SK-N-SH (cell line): ENCODE measurements around the gene PRL. TPM values are rescaled to one million over a fixed set of nuclear protein-coding genes. Genes with fewer than 3 reads are reported as not detected.

ENCODE experiments used
- CTCF ChIA-PET: fragments of 300-600, 350-600 bp; formaldehyde crosslinking; extraction: SDS; loops from one replicate; lab custom pipeline; 2021; lab: Yijun Ruan, JAX
- POLR2A ChIA-PET: fragments of 350-600 bp; sonication (Branson Sonifier 250); formaldehyde crosslinking; extraction: SDS; loops from one replicate; lab custom pipeline; 2020; ENCODE audit warnings: antibody characterized with exemption, inconsistent platforms; lab: Yijun Ruan, JAX
- DNase-seq: peaks from one replicate; pipeline ENCODE4 v3.0.0; 2012
- H2AFZ ChIP-seq: fragments of 200-600 bp; sonication (generic); 2 replicates; pipeline ENCODE4 v1.8.1; 2016; ENCODE audit warnings: antibody characterized with exemption, mild to moderate bottlenecking, low read depth
- H3F3A ChIP-seq: fragments of 200-600 bp; sonication (generic); replicated peaks from 2 replicates; pipeline ENCODE3; 2016; ENCODE audit warnings: antibody characterized with exemption, mild to moderate bottlenecking; ENCODE audit not compliant: insufficient read depth
- H3K27ac ChIP-seq, 2 experiments: fragments of 200-500 bp in 1 of 2; fragments of 200-600 bp in 1 of 2; sonication (Bioruptor generic) in 1 of 2; sonication (generic), shearing (Covaris generic) in 1 of 2; 2 replicates each; pipeline versions ENCODE4 v1.5.1 to v1.6.1; 2014 to 2016; ENCODE audit warnings: low read depth in 2 of 2, inconsistent platforms in 1 of 2, low read length in 1 of 2, mild to moderate bottlenecking in 1 of 2, mixed read lengths in 1 of 2
- H3K27me3 ChIP-seq: fragments of 200-600 bp; sonication (generic), shearing (Covaris generic); 2 replicates; pipeline ENCODE4 v1.6.1; 2016; ENCODE audit warnings: mixed run types; ENCODE audit not compliant: insufficient read depth
- H3K36me3 ChIP-seq, 2 experiments: fragments of 200-500 bp in 1 of 2; fragments of 200-600 bp in 1 of 2; sonication (Bioruptor generic) in 1 of 2; sonication (generic) in 1 of 2; replicated peaks in 1 of 2; 2 replicates each; pipeline versions ENCODE3 to v1.5.1; 2014 to 2016; ENCODE audit warnings: low read length in 1 of 2, mild to moderate bottlenecking in 1 of 2; ENCODE audit not compliant: insufficient read depth in 2 of 2, control insufficient read depth in 1 of 2
- H3K4me1 ChIP-seq, 2 experiments: fragments of 200-500 bp in 1 of 2; fragments of 200-600 bp in 1 of 2; sonication (Bioruptor generic) in 1 of 2; sonication (generic), shearing (Covaris generic) in 1 of 2; 2 replicates each; pipeline versions ENCODE4 v1.5.1 to v1.6.1; 2014 to 2016; ENCODE audit warnings: low read depth in 1 of 2, low read length in 1 of 2, mixed run types in 1 of 2; ENCODE audit not compliant: insufficient read depth in 2 of 2, control insufficient read depth in 1 of 2
- H3K4me2 ChIP-seq: fragments of 200-600 bp; sonication (generic), shearing (Covaris generic); 2 replicates; pipeline ENCODE4 v1.6.1; 2017; ENCODE audit warnings: mixed run types
- H3K4me3 ChIP-seq, 2 experiments: fragments of 200-500 bp in 1 of 2; fragments of 200-600 bp in 1 of 2; sonication (Bioruptor generic) in 1 of 2; sonication (generic), shearing (Covaris generic) in 1 of 2; 2 replicates each; pipeline versions ENCODE4 v1.5.1 to v1.8.1; 2014 to 2016; ENCODE audit warnings: low read depth in 2 of 2, inconsistent platforms in 1 of 2, low read length in 1 of 2, mild to moderate bottlenecking in 1 of 2, mixed read lengths in 1 of 2, moderate library complexity in 1 of 2
- H3K79me2 ChIP-seq: fragments of 200-600 bp; sonication (generic); 2 replicates; pipeline ENCODE4 v1.8.1; 2017; ENCODE audit warnings: mild to moderate bottlenecking; ENCODE audit not compliant: insufficient read depth
- H3K9ac ChIP-seq: fragments of 200-600 bp; sonication (generic); 2 replicates; pipeline ENCODE4 v1.6.1; 2017; ENCODE audit warnings: mixed run types
- H3K9me2 ChIP-seq: fragments of 200-600 bp; sonication (generic); 2 replicates; pipeline ENCODE4 v1.6.1; 2017; ENCODE audit warnings: mixed run types
- H3K9me3 ChIP-seq: fragments of 200-600 bp; sonication (generic); 2 replicates; pipeline ENCODE4 v1.6.1; 2017; ENCODE audit warnings: mixed run types, mild to moderate bottlenecking, moderate library complexity
- H4K20me1 ChIP-seq: fragments of 200-600 bp; sonication (generic); 2 replicates; pipeline ENCODE4 v1.6.1; 2017; ENCODE audit warnings: mild to moderate bottlenecking, mixed run types; ENCODE audit not compliant: insufficient read depth
- CHD2 ChIP-seq: fragments of 150-350 bp; IDR thresholded peaks from 2 replicates; pipeline ENCODE4 v1.6.1; 2018; ENCODE audit warnings: low read length; ENCODE audit not compliant: partially characterized antibody
- EZH2phosphoT487 ChIP-seq: fragments of 200-600 bp; sonication (generic); IDR thresholded peaks from 2 replicates; pipeline ENCODE4 v1.6.1; 2017; ENCODE audit warnings: low read depth, mixed run types, mild to moderate bottlenecking, antibody characterized with exemption, moderate library complexity, borderline replicate concordance
- FOSL2 ChIP-seq: IDR thresholded peaks from 2 replicates; pipeline ENCODE4 v1.4.0; 2012; ENCODE audit warnings: low read depth, mild to moderate bottlenecking, moderate library complexity, borderline replicate concordance
- FOXJ3 ChIP-seq: sonication (generic); formaldehyde crosslinking; IDR thresholded peaks from 2 replicates; pipeline ENCODE4 v1.5.1; 2020; ENCODE audit warnings: mild to moderate bottlenecking, missing genetic modification reagents
- FOXM1 ChIP-seq: IDR thresholded peaks from 2 replicates; pipeline ENCODE4 v1.4.0; 2012; ENCODE audit warnings: low read depth, mild to moderate bottlenecking
- GATA2 ChIP-seq: sonication (generic); formaldehyde crosslinking; IDR thresholded peaks from 2 replicates; pipeline ENCODE4 v1.5.0; 2020; ENCODE audit warnings: mild to moderate bottlenecking, missing genetic modification reagents
- NFIC ChIP-seq: IDR thresholded peaks from 2 replicates; pipeline ENCODE4 v1.4.0; 2012; ENCODE audit warnings: borderline replicate concordance
- POLR2AphosphoS5 ChIP-seq: IDR thresholded peaks from 2 replicates; pipeline ENCODE4 v1.6.1; 2012; ENCODE audit warnings: low read depth, low read length
- TAF1 ChIP-seq: IDR thresholded peaks from 2 replicates; pipeline ENCODE4 v1.6.1; 2012; ENCODE audit warnings: low read depth, mild to moderate bottlenecking, low read length, moderate library complexity, borderline replicate concordance
- TCF12 ChIP-seq: IDR thresholded peaks from 2 replicates; pipeline ENCODE4 v1.4.0; 2012
- YY1 ChIP-seq: IDR thresholded peaks from 2 replicates; pipeline ENCODE4 v1.4.0; 2012; ENCODE audit warnings: low read depth, mild to moderate bottlenecking
- WGBS: methylation state at CpG from one replicate; pipeline ENCODE4 v1.1.6; 2017; ENCODE audit warnings: low lambda C conversion rate; 5-methylcytosine and 5-hydroxymethylcytosine counted together
- polyA plus RNA-seq, 3 experiments: library from polyadenylated mRNA; depleted of rRNA; stranded (reverse); fragments of >200 nt; gene quantifications; 2 replicates each; pipeline ENCODE4 v1.2.3, GENCODE V29; 2012
- TF ChIP-seq, protein P1 (sequence below): fragments of 200-600 bp; sonication (generic); IDR thresholded peaks from 2 replicates; pipeline ENCODE4 v1.6.1; 2017; ENCODE audit warnings: antibody characterized with exemption, mild to moderate bottlenecking, moderate library complexity
- TF ChIP-seq, protein P2 (sequence below): IDR thresholded peaks from 2 replicates; pipeline ENCODE4 v1.6.1; 2012; ENCODE audit warnings: mild to moderate bottlenecking, low read depth, low read length, moderate library complexity
- TF ChIP-seq, protein P3 (sequence below): IDR thresholded peaks from 2 replicates; pipeline ENCODE4 v1.4.0; 2012; ENCODE audit warnings: low read depth, borderline replicate concordance
- TF ChIP-seq, protein P4 (sequence below): IDR thresholded peaks from 2 replicates; pipeline ENCODE4; 2012
- TF ChIP-seq, protein P5 (sequence below): fragments of 150-350 bp; IDR thresholded peaks from 2 replicates; pipeline ENCODE4 v1.6.1; 2017; ENCODE audit warnings: antibody characterized with exemption, low read length, low read depth, borderline replicate concordance

Gene PRL
- polyA plus RNA-seq, 1 of the 3 experiments (the other 2 are of a cell fraction), result not detected

DNA sequence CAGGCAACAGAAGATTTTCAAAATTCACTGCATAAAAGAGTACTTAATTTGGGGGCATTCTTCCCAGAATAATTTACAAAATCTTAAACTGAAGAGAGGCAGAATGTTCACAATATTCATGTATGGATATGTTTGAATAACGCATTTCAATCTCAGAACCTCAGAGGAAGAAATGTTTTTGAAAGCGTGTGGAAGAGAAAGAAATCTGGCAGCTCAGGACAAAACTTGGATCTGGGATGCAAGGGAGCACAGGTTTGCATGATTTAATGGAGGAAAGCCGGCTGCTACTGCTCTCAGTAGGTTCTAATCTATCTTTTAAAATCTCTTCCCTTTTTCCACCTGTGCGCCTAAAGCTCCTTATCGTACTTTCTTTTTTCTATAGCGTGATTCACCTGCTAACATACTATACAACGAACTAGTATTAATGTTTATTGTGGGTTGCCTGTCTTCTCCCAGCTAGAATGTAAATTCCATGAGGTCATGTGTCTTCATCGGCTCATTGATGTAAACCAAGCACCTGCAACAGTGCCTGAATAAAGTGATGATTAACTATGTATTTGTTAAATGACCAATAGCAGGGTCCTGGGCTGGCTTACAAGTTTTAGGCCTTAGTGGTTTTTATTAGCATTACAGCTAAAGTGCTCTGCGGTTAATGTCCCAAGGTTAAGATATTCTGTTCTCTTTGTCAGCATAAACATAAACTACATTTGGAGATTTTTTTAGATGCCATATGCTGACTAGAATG is 15.3 kb downstream of the PRL start:
- H4K20me1 ChIP-seq, result no peaks in the 10 kb centered on the region
- H3F3A ChIP-seq, result no peaks in the 10 kb centered on the region
- WGBS, result 95% methylated on average over 9 of the region's 9 CpGs
- H3K9ac ChIP-seq, result no peak overlapping the region
- H3K4me3 ChIP-seq, result no peak overlapping the region
- no peaks in the 10 kb centered on the region for H3K79me2 ChIP-seq
- TF ChIP-seq FOXM1 (no peak), FOXJ3 (CRISPR knock-in tag) (no peak), POLR2AphosphoS5 (no peak), EZH2phosphoT487 (no peak), GATA2 (CRISPR knock-in tag) (no peak)
- H3K4me2 ChIP-seq, result no peak overlapping the region
- DNase-seq, result no peak
- H3K27me3 ChIP-seq, result no peaks in the 10 kb centered on the region
- H3K4me1 ChIP-seq, result no peaks in the 10 kb centered on the region; a peak in 1 of 4 replicates
- no peaks in the 10 kb centered on the region for H3K36me3 ChIP-seq
- POLR2A ChIA-PET, result no interaction called here
- CTCF ChIA-PET, result no interaction called here
- peaks cover 6% of the 10 kb centered on the region; the same call in 1 of the 2 replicates for H3K9me3 ChIP-seq
- H3K27ac ChIP-seq, result no peak overlapping the region
- H2AFZ ChIP-seq, result no peak overlapping the region
- no peaks in the 10 kb centered on the region for H3K9me2 ChIP-seq

DNA sequence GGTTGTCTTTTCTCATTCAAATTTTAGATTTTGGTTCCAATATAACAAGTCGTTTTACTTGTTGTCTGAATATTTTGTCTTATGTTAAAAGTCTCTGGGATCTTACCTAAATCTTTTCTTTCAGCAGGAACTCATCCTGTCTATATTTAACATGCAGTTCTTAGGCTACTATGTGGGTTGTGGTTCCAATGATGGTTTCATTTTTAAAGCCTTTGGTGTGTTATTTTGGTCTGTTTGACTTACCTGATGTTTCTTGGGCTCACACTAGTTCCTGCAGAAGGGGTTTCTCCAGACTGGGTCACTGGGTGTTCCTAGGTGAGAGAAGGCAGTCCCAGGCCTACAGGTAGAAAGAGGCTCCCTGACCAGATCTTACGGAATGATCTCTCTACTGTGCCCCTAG is 17.4 kb downstream of the PRL start:
- no peak overlapping the region for H3K4me3 ChIP-seq
- no peaks in the 10 kb centered on the region for H3F3A ChIP-seq
- H3K9me3 ChIP-seq, result peaks cover 9% of the 10 kb centered on the region
- CTCF ChIA-PET, result no interaction called here
- H3K9ac ChIP-seq, result no peak overlapping the region
- no peak overlapping the region for H3K4me2 ChIP-seq
- no peaks in the 10 kb centered on the region for H3K27me3 ChIP-seq
- no peaks in the 10 kb centered on the region for H4K20me1 ChIP-seq
- H3K27ac ChIP-seq, result no peak overlapping the region
- no peaks in the 10 kb centered on the region for H3K79me2 ChIP-seq
- no peaks in the 10 kb centered on the region; a peak in 1 of 4 replicates for H3K4me1 ChIP-seq
- POLR2A ChIA-PET, result no interaction called here
- no peaks in the 10 kb centered on the region for H3K36me3 ChIP-seq
- DNase-seq, result no peak
- no peak overlapping the region for H2AFZ ChIP-seq
- 77% methylated on average over 2 of the region's 2 CpGs for WGBS
- no peaks in the 10 kb centered on the region for H3K9me2 ChIP-seq
- TF ChIP-seq EZH2phosphoT487, result no peak
- TF ChIP-seq TAF1, result no peak
- no peak for TF ChIP-seq CHD2
- TF ChIP-seq, protein P1, sequence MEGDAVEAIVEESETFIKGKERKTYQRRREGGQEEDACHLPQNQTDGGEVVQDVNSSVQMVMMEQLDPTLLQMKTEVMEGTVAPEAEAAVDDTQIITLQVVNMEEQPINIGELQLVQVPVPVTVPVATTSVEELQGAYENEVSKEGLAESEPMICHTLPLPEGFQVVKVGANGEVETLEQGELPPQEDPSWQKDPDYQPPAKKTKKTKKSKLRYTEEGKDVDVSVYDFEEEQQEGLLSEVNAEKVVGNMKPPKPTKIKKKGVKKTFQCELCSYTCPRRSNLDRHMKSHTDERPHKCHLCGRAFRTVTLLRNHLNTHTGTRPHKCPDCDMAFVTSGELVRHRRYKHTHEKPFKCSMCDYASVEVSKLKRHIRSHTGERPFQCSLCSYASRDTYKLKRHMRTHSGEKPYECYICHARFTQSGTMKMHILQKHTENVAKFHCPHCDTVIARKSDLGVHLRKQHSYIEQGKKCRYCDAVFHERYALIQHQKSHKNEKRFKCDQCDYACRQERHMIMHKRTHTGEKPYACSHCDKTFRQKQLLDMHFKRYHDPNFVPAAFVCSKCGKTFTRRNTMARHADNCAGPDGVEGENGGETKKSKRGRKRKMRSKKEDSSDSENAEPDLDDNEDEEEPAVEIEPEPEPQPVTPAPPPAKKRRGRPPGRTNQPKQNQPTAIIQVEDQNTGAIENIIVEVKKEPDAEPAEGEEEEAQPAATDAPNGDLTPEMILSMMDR, result no peak
- TF ChIP-seq, protein P2, sequence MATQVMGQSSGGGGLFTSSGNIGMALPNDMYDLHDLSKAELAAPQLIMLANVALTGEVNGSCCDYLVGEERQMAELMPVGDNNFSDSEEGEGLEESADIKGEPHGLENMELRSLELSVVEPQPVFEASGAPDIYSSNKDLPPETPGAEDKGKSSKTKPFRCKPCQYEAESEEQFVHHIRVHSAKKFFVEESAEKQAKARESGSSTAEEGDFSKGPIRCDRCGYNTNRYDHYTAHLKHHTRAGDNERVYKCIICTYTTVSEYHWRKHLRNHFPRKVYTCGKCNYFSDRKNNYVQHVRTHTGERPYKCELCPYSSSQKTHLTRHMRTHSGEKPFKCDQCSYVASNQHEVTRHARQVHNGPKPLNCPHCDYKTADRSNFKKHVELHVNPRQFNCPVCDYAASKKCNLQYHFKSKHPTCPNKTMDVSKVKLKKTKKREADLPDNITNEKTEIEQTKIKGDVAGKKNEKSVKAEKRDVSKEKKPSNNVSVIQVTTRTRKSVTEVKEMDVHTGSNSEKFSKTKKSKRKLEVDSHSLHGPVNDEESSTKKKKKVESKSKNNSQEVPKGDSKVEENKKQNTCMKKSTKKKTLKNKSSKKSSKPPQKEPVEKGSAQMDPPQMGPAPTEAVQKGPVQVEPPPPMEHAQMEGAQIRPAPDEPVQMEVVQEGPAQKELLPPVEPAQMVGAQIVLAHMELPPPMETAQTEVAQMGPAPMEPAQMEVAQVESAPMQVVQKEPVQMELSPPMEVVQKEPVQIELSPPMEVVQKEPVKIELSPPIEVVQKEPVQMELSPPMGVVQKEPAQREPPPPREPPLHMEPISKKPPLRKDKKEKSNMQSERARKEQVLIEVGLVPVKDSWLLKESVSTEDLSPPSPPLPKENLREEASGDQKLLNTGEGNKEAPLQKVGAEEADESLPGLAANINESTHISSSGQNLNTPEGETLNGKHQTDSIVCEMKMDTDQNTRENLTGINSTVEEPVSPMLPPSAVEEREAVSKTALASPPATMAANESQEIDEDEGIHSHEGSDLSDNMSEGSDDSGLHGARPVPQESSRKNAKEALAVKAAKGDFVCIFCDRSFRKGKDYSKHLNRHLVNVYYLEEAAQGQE, result no peak
- no peak for TF ChIP-seq NFIC
- TF ChIP-seq FOSL2, result no peak
- TF ChIP-seq TCF12, result no peak
- TF ChIP-seq, protein P3, sequence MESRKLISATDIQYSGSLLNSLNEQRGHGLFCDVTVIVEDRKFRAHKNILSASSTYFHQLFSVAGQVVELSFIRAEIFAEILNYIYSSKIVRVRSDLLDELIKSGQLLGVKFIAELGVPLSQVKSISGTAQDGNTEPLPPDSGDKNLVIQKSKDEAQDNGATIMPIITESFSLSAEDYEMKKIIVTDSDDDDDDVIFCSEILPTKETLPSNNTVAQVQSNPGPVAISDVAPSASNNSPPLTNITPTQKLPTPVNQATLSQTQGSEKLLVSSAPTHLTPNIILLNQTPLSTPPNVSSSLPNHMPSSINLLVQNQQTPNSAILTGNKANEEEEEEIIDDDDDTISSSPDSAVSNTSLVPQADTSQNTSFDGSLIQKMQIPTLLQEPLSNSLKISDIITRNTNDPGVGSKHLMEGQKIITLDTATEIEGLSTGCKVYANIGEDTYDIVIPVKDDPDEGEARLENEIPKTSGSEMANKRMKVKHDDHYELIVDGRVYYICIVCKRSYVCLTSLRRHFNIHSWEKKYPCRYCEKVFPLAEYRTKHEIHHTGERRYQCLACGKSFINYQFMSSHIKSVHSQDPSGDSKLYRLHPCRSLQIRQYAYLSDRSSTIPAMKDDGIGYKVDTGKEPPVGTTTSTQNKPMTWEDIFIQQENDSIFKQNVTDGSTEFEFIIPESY, result no peak
- TF ChIP-seq YY1, result no peak
- no peak for TF ChIP-seq GATA2 (CRISPR knock-in tag)
- TF ChIP-seq, protein P4, sequence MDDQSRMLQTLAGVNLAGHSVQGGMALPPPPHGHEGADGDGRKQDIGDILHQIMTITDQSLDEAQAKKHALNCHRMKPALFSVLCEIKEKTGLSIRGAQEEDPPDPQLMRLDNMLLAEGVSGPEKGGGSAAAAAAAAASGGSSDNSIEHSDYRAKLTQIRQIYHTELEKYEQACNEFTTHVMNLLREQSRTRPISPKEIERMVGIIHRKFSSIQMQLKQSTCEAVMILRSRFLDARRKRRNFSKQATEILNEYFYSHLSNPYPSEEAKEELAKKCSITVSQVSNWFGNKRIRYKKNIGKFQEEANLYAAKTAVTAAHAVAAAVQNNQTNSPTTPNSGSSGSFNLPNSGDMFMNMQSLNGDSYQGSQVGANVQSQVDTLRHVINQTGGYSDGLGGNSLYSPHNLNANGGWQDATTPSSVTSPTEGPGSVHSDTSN, result no peak
- TF ChIP-seq FOXM1, result no peak
- TF ChIP-seq POLR2AphosphoS5, result no peak
- TF ChIP-seq, protein P5, sequence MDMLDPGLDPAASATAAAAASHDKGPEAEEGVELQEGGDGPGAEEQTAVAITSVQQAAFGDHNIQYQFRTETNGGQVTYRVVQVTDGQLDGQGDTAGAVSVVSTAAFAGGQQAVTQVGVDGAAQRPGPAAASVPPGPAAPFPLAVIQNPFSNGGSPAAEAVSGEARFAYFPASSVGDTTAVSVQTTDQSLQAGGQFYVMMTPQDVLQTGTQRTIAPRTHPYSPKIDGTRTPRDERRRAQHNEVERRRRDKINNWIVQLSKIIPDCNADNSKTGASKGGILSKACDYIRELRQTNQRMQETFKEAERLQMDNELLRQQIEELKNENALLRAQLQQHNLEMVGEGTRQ, result no peak
